SK-MEL-5 (cell line): ENCODE results near the gene CACNA1D. TPM values are rescaled to one million over a fixed set of nuclear protein-coding genes. Genes with fewer than 3 reads are reported as not detected.

Experiments
- DNase-seq: peaks from one replicate; pipeline ENCODE4 v3.0.0-alpha.2; 2016; ENCODE audit warnings: low read depth, low spot score
- in situ Hi-C: cut with HindIII; loops from 2 replicates; pipeline ENCODE4 v1.10.0; 2016; ENCODE audit warnings: low sequenced_read_pairs, high pct_unique_total_duplicates, low pct_unique_long_range_greater_than_20kb
- small RNA-seq, 2 experiments: library from RNA; depleted of rRNA; stranded (forward); fragments of <200 nt; gene quantifications; one replicate each; pipeline ENCODE3, GENCODE V24; 2014
- total RNA-seq: library from RNA; depleted of rRNA; stranded (reverse); fragments of >200 nt; shearing (Covaris generic); gene quantifications from 2 replicates; pipeline ENCODE4 v1.2.3, GENCODE V29; 2014; rRNA removed

CACNA1D gene
- total RNA-seq, 1 experiment from 2014 or later: 3.2 TPM

DNA sequence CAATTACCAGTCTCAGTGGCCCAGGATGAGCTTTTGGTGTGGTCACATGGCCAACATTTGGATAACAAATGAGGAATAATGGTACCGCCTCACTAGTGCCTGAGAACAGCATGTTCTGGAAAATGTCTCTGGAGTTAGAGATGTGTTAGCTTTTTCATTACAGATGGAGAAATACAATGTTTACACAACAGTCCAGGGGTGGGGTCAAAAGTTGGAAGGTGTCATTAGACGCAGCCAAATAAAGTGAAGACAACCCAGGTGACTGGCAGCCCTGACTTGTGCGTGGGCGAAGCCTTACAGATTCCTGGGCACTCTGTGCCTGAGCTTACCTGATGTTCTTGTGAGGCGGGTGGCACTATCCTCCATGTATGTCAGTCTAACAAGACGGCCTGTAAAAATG lies 364.8 kb downstream of the CACNA1D start:
- DNase-seq: no peak

DNA sequence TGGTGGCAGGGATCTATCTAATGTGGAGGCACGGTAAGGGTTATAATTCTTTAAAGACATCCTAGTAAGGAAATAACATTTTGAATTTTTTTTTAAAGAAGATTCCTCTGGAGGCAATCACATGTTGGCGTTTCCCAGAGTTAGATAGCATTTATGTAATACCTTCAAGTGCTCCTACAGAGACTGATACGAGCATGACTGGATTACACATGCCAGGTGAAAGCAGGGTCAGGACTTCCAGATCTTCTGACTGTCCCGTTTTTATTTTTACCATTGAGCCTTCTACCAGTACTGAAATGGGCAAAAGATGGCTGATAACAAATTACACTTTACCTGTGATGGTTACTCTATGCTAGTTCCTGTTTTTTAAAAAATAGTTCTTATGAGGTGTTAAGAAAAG lies 365.8 kb downstream of the CACNA1D start:
- in situ Hi-C loops: no loop called here
- no peak for DNase-seq

More for the DNA sequence above, 364.8 kb downstream of the CACNA1D start:
- in situ Hi-C loops: no loop called here

DNA sequence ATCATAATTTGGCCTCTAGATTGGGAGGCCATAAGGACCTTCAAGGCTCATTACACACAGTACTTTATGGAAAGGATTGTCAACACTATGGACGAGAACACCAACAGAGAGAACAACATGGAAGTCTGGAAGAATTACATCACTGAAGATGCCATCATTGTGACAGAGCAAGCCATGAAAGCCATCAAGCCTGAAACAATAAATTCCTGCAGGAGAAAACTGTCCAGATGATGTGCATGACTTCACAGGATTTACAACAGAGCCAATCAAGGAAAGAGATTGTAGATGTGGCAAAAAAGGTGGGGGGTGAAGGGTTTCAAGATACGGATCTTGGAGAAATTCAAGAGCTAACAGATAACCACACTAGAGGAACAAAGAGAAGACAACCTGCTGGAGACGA lies 367.8 kb downstream of the CACNA1D start:
- no peak for DNase-seq
- in situ Hi-C loops: no loop called here

DNA sequence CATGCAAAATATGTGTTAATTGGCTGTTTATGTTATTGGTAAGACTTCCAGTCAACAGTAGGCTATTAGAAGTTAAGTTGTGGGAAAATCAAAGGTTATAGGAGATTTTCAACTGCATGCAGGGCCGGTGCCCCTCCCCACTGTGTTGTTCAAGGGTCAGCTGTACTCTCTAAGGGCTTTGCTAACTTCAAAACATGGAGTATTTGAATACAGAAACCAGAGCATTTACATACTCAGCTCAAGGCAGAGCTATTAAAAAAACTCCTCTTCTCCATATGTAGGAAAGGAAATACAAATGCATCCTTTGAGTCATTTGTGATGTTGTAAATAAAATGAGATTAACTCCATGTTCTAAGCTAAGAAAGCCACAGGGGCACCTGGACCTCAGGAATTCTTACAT lies 368.7 kb downstream of the CACNA1D start:
- DNase-seq: no peak
- in situ Hi-C loops: no loop called here

Small RNA genes within 50 kb of the gene (small RNA-seq; reads per million reads assigned to genes)
- gene AC012467.1: 0 reads per million in 2 experiments
- gene RF00154: 183 to 1,030 reads per million in 2 experiments

Other genes starting within 250 kb of the CACNA1D start
- 775 and 835 TPM in 2 replicates for gene TKT, start 238.6 kb upstream of the CACNA1D start, total RNA-seq
- 15.6 and 18.6 TPM in 2 replicates for gene DCP1A, start 147.1 kb upstream of the CACNA1D start, total RNA-seq